DLD1 (cell line): ENCODE results near the gene RGS1.
"Not testable (repeated sequence)": the region's sequence is repeated elsewhere in the genome, so short reads cannot be mapped to it uniquely, and the experiment has no call there.

Source experiments
- in situ Hi-C: cut with HindIII; loops from 2 replicates; pipeline ENCODE4 v1.10.0; 2017; ENCODE audit warnings: low sequenced_read_pairs

RGS1 gene

GRCh38 chr1:192575499-192576189, at the start of gene RGS1:
Gene RGS1 (plus strand): TSS chr1:192575773. CDS start chr1:192575793, 20 bp downstream.
- in situ Hi-C loops = no loop called here

- in situ Hi-C loops = no loop called here
These were observed 48.3 kb upstream of the RGS1 start for GRCh38 chr1:192527111-192527795.

GRCh38 chr1:192527950-192528349, 47.6 kb upstream of the RGS1 start:
- in situ Hi-C loops = no loop called here

GRCh38 chr1:192529031-192529755, 46.4 kb upstream of the RGS1 start:
- in situ Hi-C loops = no loop called here

GRCh38 chr1:192529811-192530210, 45.8 kb upstream of the RGS1 start:
- in situ Hi-C loops = no loop called here

- in situ Hi-C loops = no loop called here
These were observed 45.3 kb upstream of the RGS1 start for GRCh38 chr1:192530254-192530653.

- in situ Hi-C loops = not testable (repeated sequence)
These were observed 44.4 kb upstream of the RGS1 start for GRCh38 chr1:192531037-192531703.

GRCh38 chr1:192534666-192535065, 40.9 kb upstream of the RGS1 start:
- in situ Hi-C loops = no loop called here

- in situ Hi-C loops = no loop called here
These were observed 39.5 kb upstream of the RGS1 start for GRCh38 chr1:192535916-192536664.

- in situ Hi-C loops = no loop called here
These were observed 36.9 kb upstream of the RGS1 start for GRCh38 chr1:192538407-192539296.

GRCh38 chr1:192539297-192540092, 36.1 kb upstream of the RGS1 start:
- in situ Hi-C loops = no loop called here

- in situ Hi-C loops = no loop called here
These were observed 32.1 kb upstream of the RGS1 start for GRCh38 chr1:192543445-192543844.

- in situ Hi-C loops = no loop called here
These were observed 29.6 kb upstream of the RGS1 start for GRCh38 chr1:192545896-192546521.

- in situ Hi-C loops = no loop called here
These were observed 28.9 kb upstream of the RGS1 start for GRCh38 chr1:192546596-192547190.

GRCh38 chr1:192547501-192547900, 28.1 kb upstream of the RGS1 start:
- in situ Hi-C loops = no loop called here

GRCh38 chr1:192549937-192550336, 25.6 kb upstream of the RGS1 start:
- in situ Hi-C loops = no loop called here

GRCh38 chr1:192550922-192551534, 24.5 kb upstream of the RGS1 start:
- in situ Hi-C loops = no loop called here
